ENCODE results near the gene PUS3. TPM values are rescaled to one million over a fixed set of nuclear protein-coding genes. Genes with fewer than 3 reads are reported as not detected.

Gene PUS3
- polyA plus RNA-seq, 3 donors = 2.0 to 5.3 (median 3.1) TPM

- Histone ChIP-seq H3K9ac (ENCODE audit: insufficient read depth, low read length, poor library complexity, severe bottlenecking) (no peak overlapping the region), H3K79me2 (ENCODE audit: insufficient read depth, low read length) (peaks cover 64% of the 10 kb centered on the region), H3K4me1 (ENCODE audit: control insufficient read depth in 1 of 2, insufficient read depth in 2 of 2, low read length in 2 of 2) (peaks cover 8 to 14% of the 10 kb centered on the region in 2 donors), H2AFZ (ENCODE audit: insufficient read depth, low read depth, low read length, poor library complexity, severe bottlenecking) (no peak overlapping the region), H3K36me3 (replicated peaks in 1 of 2; ENCODE audit: control insufficient read depth in 1 of 2, insufficient read depth in 2 of 2, low read length in 2 of 2) (peaks cover 36 to 55% of the 10 kb centered on the region in 2 donors), H3K27ac (ENCODE audit: low read depth in 1 of 2, low read length in 2 of 2) (no peak overlapping the region), H3K27me3 (ENCODE audit: control insufficient read depth in 2 of 2, insufficient read depth in 2 of 2, low read length in 2 of 2) (no peaks in the 10 kb centered on the region), H4K20me1 (ENCODE audit: insufficient read depth, low read length) (peaks cover 4% of the 10 kb centered on the region), H3K4me3 (replicated peaks in 1 of 3; ENCODE audit: low read depth in 2 of 3, low read length in 3 of 3) (no peak overlapping the region), H3K9me3 (replicated peaks in 1 of 2; ENCODE audit: control insufficient read depth in 1 of 2, insufficient read depth in 1 of 2, low read length in 2 of 2) (no peaks in the 10 kb centered on the region), H3K4me2 (replicated peaks; ENCODE audit: extremely low read depth, low read length, poor library complexity, severe bottlenecking) (no peak overlapping the region)
- Mint-ChIP-seq H3K27me3 (ENCODE audit: low read depth in 3 of 3) (peaks cover 0 to 2% (median 0%) of the 10 kb centered on the region in 3 donors), H3K36me3 (peaks cover 42 to 49% of the 10 kb centered on the region in 2 donors), H3K4me3 (no peak overlapping the region), H3K27ac (no peak overlapping the region), H3K4me1 (peaks cover 24% of the 10 kb centered on the region), H3K9me3 (peaks cover 0 to 3% (median 0%) of the 10 kb centered on the region in 7 donors)
- intact Hi-C loops (cut with micrococcal nuclease) = no loop called here
- TF ChIP-seq CTCF (IDR thresholded peaks at IDR 0.05) = no peak
- no peak for DNase-seq
Observed at GRCh38 chr11:125892071-125892470, 10.9 kb downstream of the PUS3 start.

DNA sequence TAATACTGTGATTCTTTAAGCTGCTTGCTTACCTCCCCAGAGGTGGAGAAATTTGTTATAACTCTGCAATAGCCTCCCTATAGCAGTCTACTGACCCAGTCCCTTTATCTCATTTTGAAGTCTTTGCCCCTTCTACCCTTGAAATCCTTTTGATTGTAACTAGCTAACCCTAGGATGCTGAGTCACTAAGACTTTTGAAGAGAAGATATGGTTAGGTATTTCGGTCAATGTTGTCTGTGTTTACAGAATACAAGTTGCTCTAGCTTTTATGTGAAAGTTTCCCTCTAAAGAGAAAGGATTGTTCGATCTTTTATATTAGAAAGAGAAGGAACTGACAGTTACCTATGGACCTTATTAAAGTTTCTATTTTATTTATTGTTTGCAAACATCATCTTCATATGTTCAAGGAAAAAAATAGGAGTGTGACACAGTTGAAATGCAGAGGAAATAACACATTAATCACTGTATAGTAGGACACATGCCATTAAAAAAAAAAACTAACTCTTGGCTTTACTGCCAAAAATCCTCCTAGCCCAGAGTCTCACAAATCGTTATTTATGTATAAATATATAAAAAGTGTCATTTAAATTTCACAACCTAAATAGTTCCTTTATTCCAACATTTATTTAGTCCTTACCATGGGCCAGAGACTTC lies 12.4 kb downstream of the PUS3 start:
- H3K27ac ChIP-seq (ENCODE audit: low read depth in 1 of 2, low read length in 2 of 2) = no peak overlapping the region
- H3K36me3 Mint-ChIP-seq = peaks cover 36 to 41% of the 10 kb centered on the region in 2 donors
- H3K27ac Mint-ChIP-seq = no peak overlapping the region
- peaks cover 33 to 42% of the 10 kb centered on the region in 2 donors for H3K36me3 ChIP-seq (replicated peaks in 1 of 2; ENCODE audit: control insufficient read depth in 1 of 2, insufficient read depth in 2 of 2, low read length in 2 of 2)
- H3K4me1 ChIP-seq (ENCODE audit: control insufficient read depth in 1 of 2, insufficient read depth in 2 of 2, low read length in 2 of 2) = peaks cover 17 to 25% of the 10 kb centered on the region in 2 donors
- TF ChIP-seq CTCF (IDR thresholded peaks at IDR 0.05) = no peak
- H3K9me3 ChIP-seq (replicated peaks in 1 of 2; ENCODE audit: control insufficient read depth in 1 of 2, insufficient read depth in 1 of 2, low read length in 2 of 2) = no peaks in the 10 kb centered on the region
- no peaks in the 10 kb centered on the region for H3K27me3 ChIP-seq (ENCODE audit: control insufficient read depth in 2 of 2, insufficient read depth in 2 of 2, low read length in 2 of 2)
- no CpG with 5 or more reads among the region's 3 CpGs for WGBS (ENCODE audit: insufficient coverage)
- no peaks in the 10 kb centered on the region for H4K20me1 ChIP-seq (ENCODE audit: insufficient read depth, low read length)
- no peak overlapping the region for H3K4me3 ChIP-seq (replicated peaks in 1 of 3; ENCODE audit: low read depth in 2 of 3, low read length in 3 of 3)
- H3K4me3 Mint-ChIP-seq = no peak overlapping the region
- H3K4me1 Mint-ChIP-seq = peaks cover 32% of the 10 kb centered on the region
- no peak overlapping the region for H3K4me2 ChIP-seq (replicated peaks; ENCODE audit: extremely low read depth, low read length, poor library complexity, severe bottlenecking)
- no peak overlapping the region for H3K9ac ChIP-seq (ENCODE audit: insufficient read depth, low read length, poor library complexity, severe bottlenecking)
- H3K79me2 ChIP-seq (ENCODE audit: insufficient read depth, low read length) = peaks cover 50% of the 10 kb centered on the region
- no peak overlapping the region for H2AFZ ChIP-seq (ENCODE audit: insufficient read depth, low read depth, low read length, poor library complexity, severe bottlenecking)
- intact Hi-C loops (cut with micrococcal nuclease) = no loop called here
- H3K27me3 Mint-ChIP-seq (ENCODE audit: low read depth in 3 of 3) = peaks cover 0 to 5% (median 5%) of the 10 kb centered on the region in 3 donors
- H3K9me3 Mint-ChIP-seq = peaks cover 0 to 7% (median 0%) of the 10 kb centered on the region in 7 donors
- DNase-seq = no peak

Measured in CD14-positive monocyte (primary cell).